Jurkat, Clone E6-1 (cell line): Measurements from ENCODE around the gene HORMAD2.
A peak's percentile ranks its signal among the peaks of the same experiment; 100 is the strongest.

ENCODE experiments used
- DNase-seq: peaks from one replicate; pipeline ENCODE4 v3.0.0-alpha.2; 2011; ENCODE audit warnings: low read depth, low spot score
- H3K4me3 ChIP-seq: 2 replicates; pipeline ENCODE4 v1.5.1; 2011; ENCODE audit warnings: mild to moderate bottlenecking, low read length, control low read depth, moderate library complexity

Gene HORMAD2

GRCh38 chr22:30183271-30183670 lies 103.0 kb downstream of the HORMAD2 start:
- DNase-seq, result no peak
- no peak overlapping the region for H3K4me3 ChIP-seq

- no peak overlapping the region for H3K4me3 ChIP-seq
- DNase-seq, result peak; percentile 28
Measured at GRCh38 chr22:30183861-30184278, 103.6 kb downstream of the HORMAD2 start.

GRCh38 chr22:30185129-30185528 lies 104.9 kb downstream of the HORMAD2 start:
- DNase-seq, result no peak
- no peak overlapping the region for H3K4me3 ChIP-seq

GRCh38 chr22:30185549-30185948 lies 105.3 kb downstream of the HORMAD2 start:
- DNase-seq, result no peak
- H3K4me3 ChIP-seq, result no peak overlapping the region

- H3K4me3 ChIP-seq, result no peak overlapping the region
- DNase-seq, result no peak
Measured at GRCh38 chr22:30186041-30186440, 105.8 kb downstream of the HORMAD2 start.

GRCh38 chr22:30186510-30186909 lies 106.2 kb downstream of the HORMAD2 start:
- no peak overlapping the region for H3K4me3 ChIP-seq
- no peak for DNase-seq

GRCh38 chr22:30187094-30187493 lies 106.8 kb downstream of the HORMAD2 start:
- DNase-seq, result no peak
- H3K4me3 ChIP-seq, result no peak overlapping the region

GRCh38 chr22:30187529-30188407 lies 107.5 kb downstream of the HORMAD2 start:
- DNase-seq, result no peak

GRCh38 chr22:30188911-30189310 lies 108.6 kb downstream of the HORMAD2 start:
- DNase-seq, result no peak
- H3K4me3 ChIP-seq, result no peak overlapping the region

More at GRCh38 chr22:30187529-30188407, 107.5 kb downstream of the HORMAD2 start:
- H3K4me3 ChIP-seq, result no peak overlapping the region

GRCh38 chr22:30190574-30190973 lies 110.3 kb downstream of the HORMAD2 start:
- DNase-seq, result no peak
- no peak overlapping the region for H3K4me3 ChIP-seq

GRCh38 chr22:30191040-30191701 lies 110.9 kb downstream of the HORMAD2 start:
- DNase-seq, result no peak
- no peak overlapping the region for H3K4me3 ChIP-seq

GRCh38 chr22:30192427-30192826 lies 112.2 kb downstream of the HORMAD2 start:
- DNase-seq, result no peak
- no peak overlapping the region for H3K4me3 ChIP-seq

GRCh38 chr22:30193031-30193775 lies 112.9 kb downstream of the HORMAD2 start:
- DNase-seq, result no peak
- no peak overlapping the region for H3K4me3 ChIP-seq

- H3K4me3 ChIP-seq, result no peak overlapping the region
- DNase-seq, result no peak
Measured at GRCh38 chr22:30195245-30196140, 115.2 kb downstream of the HORMAD2 start.

GRCh38 chr22:30196141-30196879 lies 116.0 kb downstream of the HORMAD2 start:
- H3K4me3 ChIP-seq, result no peak overlapping the region
- no peak for DNase-seq

GRCh38 chr22:30196880-30197336 lies 116.6 kb downstream of the HORMAD2 start:
- H3K4me3 ChIP-seq, result no peak overlapping the region

GRCh38 chr22:30197389-30197788 lies 117.1 kb downstream of the HORMAD2 start:
- no peak for DNase-seq
- no peak overlapping the region for H3K4me3 ChIP-seq

More at GRCh38 chr22:30196880-30197336, 116.6 kb downstream of the HORMAD2 start:
- no peak for DNase-seq
